Activated CD4-positive, alpha-beta T cell treated with anti-CD3 and anti-CD28 coated beads for 48 hours (primary cell): ENCODE results near the gene BCOR.

Experiments
- DNase-seq: peaks from one replicate; pipeline ENCODE4 v3.0.0-alpha.2; 2020

The BCOR gene

DNA sequence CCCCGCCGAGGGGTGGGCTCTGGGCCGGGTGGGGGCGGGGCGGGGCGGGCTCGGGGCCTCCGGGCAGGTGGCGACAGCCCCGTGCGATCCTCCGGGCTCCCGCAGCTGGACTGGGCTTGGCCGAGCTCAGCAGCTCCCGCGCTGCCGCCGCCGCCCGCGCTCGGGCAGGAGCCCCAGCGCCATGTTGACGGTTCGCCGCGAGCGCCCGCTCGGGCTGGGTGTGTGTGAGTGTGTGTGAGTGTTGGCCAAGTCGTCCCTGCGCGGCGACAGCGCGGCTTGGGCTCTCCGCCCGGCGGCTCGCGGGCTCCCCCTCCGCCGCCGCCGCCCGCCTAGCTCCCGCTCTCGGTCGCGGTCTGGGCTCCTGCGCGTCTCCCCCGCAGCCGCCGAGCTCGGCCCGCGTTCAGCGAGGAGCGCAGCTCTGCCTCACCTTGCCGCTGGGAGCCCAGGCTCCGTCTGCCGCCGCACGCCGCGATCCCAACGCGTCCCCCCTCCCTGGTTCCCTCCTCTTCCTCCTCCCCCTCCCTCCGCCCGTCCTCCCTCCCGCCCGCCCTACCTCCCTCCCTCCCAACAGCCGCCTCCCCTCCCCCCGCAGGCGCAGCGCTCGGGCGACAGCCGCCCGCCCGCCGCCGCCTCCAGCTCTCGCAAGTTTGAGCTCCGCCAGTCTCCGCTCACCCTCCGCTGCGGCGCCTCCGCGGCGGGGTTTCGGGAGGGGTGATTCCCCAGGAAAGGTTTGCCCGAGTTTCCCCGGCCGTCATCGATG is at the start of gene BCOR:
Gene BCOR, minus strand, starts transcription at position 455 of the 760 bp plus-strand sequence. CDS start 20,029 bp downstream, outside the sequence.
- peak; percentile 79 for DNase-seq

DNA sequence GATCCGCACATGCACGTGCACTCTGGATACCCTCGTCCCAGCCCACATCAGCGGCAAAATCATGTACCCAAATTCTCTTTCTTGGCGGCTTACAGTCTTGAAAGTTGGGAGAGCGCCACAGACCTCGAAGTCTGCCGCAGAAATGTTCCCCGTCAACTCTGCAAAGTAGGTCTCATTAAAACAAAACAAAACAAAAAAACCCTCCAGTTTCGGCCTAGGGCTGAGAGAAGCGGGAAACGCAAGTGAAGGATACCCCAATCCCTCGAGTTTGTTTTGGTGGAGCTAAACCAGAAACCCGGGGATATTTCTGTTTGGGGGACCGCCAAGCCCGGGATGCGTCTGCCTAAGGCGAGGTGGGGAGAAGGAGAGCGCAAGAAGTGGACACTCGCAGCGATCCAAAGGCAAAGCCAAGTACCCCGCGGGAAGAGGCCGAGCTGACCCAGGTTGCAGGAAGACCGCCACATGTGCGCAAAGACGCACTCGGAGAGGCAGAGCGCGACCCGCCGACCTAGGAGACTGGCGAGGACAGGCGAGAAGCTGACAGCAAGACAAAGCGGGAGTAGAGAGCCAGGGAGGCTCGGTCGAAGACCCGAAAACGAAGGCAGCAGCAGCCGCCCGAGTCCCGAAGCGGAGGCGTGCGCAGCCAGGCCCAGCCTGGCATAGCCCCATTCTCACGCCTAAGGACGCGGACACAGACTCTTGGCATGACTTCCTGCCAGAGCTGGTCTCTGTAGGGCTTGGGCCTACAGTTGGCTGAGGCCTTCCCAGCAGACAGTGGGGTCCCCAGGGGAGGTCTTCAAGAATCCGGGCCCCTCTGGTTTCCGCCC is 49.6 kb upstream of the BCOR start:
- DNase-seq = no peak

DNA sequence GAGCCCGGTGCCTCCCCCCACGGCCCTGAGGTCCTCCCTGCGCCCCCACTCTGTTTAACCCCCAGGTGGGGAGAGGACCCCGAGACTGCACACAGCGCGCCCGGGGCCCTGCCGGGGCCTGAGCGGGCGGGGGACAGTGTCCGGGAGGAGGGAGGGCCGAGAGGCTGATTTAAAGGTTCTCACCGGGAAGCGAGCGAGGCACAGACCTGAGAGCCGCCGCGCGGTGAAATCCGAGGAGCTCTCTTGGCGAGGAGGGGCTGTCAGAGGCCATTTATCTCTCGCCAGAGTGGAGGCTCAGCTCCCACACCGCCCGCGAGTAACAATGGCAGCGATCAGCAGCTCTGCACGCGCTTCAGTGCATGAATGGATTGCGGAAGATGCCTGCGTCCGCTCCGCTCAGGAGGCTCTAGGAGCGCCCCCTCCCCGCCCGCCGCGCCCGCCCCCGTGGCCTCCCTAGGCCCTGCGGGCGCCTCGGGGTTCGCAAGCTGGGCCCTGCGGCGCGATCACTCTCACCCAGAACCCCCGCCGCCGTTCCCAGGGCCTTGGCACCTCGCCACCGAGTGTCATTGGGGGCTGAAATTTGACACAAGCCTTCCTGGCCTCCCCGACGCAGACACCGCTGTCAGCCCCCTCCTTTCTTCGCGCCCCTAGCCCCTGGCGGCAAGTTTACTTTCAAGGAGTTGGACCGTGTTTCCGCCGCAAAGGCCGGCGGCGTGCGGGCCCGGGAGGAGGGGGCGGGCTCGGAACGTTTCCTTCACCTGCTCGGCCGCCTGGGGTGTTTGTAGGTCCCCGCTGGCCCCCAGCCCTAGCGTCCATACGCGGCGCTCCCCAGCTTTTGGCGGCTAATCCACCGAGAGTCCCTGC is 48.7 kb upstream of the BCOR start:
- peak; percentile 30 for DNase-seq

DNA sequence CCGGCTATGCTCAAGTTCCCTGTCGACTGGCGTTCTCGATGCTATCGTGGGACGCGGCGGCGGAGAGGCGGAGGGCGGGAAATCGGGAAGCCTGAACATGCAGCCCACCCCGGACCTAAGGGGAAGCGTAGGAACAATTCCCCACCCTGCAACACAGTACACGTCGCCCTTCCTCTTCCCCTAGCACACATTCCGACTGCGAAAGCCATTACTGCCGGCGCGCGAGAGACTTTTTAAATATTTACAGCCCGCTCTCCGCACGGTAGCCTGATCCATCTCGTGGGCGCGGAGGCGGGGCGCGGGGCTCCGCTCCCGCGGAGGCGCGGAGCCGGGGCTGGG is 48.1 kb upstream of the BCOR start:
- DNase-seq = no peak

DNA sequence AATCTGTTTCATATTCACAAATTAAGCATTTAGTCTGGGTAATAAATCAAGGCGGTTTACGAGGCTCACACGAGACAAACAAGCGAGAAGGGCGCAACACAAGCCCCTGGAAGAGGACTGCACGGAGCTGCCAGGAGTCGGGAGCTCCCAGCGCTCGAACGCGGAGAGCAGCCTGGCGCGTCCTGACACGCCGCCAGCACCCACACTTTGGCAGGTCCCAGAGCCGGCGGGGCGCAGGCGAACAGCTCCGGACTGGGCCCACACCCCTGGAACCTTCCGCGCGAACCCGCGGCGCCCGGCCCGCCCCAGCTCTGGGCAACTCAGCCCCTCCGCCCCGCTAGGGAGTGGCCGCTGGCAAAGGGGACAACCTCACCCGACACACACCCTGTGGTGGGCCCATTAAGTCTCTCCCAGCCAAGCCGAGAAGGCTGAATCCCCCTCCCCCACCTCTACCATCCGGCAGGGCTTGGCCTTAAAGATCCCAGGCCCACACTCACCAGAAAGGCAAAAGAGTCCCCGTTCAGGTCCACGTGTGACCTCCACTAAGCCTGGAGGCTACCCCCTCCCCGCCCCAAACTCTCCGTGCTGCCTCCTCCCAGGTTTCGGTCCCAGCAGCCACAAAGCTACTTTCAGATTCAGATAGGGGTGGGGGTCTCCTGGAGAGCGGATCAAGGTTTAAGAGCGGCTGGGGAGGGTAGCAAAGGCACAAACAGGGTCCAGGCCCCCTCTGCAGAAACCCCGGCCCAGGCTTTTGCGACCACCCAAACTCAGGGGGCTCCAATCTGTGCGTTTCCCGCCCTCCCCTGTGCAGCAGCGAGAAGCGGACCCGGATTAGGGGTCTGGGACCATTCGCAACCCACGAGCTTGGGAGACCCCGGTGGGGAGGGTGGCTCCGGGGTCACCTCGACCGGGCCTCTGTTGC is 47.5 kb upstream of the BCOR start:
- DNase-seq = no peak

DNA sequence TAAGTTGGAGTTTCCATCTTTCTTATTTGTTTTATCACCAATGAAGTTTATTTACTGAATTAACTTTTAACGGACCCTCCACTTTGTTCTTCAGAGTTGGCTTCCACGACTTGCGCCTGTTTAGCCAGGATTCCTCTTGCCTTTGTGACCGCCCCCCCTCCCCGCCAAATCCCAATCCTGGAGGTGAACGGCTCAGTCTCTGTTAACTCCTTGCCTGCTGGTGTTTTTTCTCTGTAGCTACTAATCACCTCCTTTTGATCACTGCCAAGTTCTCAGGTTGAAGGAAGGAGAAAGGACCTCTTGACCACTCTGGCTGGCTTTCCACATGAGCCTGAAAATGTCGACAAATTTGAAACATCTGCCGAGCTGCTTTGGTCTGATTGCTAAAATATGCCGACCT is 46.8 kb upstream of the BCOR start:
- DNase-seq = no peak

DNA sequence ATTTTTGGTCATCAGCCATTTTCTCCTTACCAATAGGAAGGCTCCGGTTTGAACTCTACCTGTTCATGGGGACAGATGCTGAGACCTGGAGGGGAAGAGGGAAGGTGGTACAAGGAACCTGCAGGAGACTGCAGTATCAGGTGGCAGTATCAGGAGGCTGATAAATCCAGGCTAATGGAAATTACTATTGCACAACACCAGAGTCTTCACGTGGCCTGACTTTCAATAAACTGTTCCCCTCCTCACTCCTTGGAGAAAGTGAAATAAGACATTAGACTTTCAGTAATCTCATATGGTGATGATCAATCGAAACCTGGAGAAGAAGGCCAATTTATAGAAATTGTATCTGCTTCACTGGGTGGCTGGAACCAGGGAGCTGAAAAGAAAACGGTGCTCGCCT is 46.2 kb upstream of the BCOR start:
- no peak for DNase-seq

DNA sequence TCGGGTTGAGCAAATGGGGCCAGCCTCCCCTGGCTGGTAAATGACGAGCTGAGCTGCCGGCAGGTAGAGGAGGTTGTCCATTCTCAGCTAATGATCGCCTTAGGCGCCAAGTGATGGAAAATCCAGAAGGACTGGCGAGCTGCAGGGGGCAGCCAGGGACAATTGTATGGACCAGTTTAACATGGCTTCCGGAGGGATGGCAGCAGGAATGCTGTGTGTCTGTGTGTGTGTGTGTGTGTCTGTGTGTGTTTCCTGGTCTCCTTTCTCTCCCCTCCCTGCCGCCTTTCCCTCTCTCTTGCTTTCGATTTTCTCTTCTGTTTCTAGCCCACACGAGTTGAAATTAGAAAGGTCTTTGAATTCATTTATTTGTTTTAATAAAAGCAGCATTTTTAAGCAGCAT is 45.2 kb upstream of the BCOR start:
- DNase-seq = no peak

DNA sequence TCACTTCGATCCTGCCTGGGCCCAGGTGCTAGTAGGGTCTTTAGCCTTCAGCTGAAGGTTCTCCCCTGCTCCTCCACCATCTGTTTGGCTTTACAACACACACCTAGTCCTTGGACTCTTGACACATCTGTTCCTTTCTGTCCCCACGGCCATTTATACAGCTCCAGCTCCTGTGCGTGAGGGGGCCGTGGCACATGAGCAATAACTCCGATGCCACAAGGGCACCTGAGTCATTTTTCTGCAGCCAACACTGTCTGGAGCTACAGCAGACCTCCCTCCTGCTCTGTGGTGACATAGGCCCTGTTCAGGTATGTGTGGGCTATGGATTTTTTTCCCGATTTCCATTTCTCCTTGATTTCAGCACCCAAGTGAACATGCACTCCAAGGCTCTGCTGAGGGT is 44.7 kb upstream of the BCOR start:
- no peak for DNase-seq

DNA sequence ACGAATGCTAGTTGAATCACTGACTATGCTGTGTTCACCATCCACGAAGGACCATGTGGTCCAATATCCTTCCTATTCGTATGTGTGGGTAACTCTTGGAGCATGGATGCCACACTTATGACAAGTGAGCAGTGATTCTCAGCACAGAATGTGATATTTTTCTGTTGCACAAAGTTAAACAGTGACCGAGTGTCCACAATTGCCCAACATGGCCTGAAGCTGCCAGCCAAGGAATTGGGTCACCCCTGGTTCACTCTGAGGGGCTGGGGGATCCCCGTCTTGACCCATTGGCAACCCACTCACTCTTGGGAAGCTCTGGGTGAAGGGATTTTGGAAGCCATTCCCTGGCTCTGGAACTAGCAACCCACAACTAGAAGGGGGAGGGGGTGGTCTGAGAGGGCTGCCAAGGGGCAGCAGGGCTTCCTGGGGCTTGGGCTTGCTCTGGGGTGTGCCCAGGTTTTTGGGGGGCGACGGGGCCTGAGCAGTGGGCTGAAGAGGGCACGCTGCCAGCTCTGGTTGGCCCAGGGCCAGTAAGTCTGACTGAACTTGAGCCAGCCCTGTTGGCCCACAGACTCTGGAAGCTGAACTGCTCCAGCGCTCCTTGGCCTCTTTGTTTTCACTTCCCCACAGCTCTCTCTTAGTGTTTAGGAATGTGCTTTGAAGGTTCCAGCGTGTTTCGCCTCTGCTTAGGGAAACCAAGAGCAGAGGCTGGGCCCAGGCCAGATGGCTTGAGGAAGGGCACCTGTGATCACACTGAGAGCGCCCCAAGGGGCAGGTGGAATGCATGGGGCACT is 43.1 kb upstream of the BCOR start:
- DNase-seq = no peak

DNA sequence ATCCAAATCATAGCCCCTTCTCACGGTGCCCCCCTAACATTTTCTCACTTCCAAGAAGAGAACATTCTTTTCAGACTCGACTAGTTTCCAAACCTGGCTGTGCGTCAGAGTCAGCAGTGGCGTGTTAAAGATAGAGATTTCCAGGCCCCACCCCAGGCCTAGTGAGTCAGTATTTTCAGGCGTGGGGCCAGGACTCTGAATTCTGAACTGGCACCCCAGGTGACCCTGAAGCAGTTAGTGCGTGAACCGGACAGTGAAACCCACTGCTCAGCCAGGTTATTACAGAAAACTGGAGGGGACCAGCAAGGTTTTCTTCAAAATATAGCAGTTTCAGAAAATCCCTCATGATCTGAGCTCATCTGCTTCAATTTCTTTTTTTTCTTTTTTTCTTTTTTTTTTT is 35.0 kb upstream of the BCOR start:
- no peak for DNase-seq

DNA sequence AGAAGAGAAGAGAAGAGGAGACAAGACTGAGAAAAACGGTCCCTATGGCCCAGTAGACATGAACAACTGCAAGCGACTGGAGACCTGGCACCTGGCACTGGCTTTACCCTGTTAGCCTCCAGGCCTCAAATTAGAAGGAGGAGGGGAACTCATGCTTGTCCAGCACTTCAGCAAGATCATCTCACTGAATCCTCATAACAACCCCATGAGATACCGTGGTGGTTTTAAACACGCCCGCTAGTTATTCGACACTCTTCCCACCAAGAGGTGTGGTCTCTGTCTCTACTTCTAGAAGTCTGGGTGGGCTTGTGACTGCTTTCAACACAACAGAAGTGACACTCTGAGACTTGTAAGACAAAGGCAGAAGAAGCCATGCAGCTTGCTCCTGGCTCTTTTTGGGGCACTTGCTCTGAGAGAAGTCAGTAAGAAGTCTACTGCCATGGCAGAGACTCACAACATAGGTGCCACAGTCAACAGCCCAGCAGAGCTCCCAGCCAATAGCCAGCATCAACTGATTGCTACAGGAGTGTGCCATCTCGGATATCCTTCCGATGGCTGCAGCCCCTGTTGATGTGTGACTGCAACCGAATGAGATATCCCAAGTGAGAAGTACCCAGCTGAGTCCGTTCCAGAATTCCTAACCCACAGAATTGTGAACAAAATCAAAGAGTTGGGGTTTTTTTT is 34.0 kb upstream of the BCOR start:
- no peak for DNase-seq

DNA sequence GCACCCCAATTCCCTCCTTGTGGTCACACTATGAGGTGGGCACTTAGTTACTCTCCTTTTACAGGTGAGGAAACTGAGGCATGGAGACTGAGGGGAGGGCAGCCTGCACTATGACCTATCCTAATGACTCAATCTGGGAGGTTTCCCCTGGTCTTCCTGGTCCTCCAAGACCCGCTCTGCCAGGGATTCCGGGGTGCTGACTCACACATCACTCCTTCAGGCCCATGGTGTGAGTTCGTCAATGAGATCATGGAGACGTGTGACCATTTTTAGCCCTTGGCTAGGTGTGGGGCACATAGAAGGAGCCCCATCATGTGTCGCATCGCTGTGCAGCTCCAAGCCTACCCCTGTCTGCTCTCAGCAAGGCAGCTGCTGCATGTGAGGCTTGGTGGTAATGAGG is 32.4 kb upstream of the BCOR start:
- DNase-seq = no peak

DNA sequence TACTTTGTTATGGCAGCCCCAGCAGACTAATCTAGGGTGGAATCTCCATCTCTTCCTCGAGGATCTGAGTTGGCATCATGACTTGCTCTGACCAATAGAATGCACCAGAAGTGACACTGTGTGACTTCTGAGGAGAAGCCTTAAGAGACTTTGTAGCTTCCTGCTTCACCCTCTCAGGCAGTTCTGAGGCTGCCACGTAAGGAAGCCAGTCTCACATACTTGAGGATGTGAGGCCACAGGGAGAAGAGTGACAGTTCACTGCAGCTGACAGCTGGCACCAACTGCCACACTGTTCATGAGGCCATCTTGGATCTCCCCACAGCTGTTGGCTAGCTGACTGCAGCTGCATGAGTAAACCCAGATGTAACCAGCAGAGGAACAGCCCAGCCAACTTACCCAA is 29.3 kb upstream of the BCOR start:
- DNase-seq = no peak

DNA sequence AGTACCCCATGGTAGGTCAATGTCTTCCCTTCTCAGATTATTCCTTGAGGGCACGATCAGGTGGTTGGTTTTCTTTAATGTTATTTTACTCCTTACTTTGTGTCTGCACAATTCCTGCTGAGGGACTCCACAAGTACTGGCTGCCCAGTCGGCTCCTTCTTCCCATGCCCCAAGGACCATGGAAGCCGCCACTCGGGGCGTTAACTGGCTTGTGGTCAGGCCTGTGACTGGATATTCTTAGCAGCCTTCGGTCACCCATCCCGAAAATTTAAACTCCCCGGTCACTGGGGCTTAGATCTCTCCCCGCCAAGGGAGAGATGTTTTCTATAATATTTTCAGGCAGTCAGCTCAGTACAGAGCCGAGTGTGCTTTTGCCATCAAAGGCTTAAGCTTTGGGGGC is 24.7 kb upstream of the BCOR start:
- no peak for DNase-seq

DNA sequence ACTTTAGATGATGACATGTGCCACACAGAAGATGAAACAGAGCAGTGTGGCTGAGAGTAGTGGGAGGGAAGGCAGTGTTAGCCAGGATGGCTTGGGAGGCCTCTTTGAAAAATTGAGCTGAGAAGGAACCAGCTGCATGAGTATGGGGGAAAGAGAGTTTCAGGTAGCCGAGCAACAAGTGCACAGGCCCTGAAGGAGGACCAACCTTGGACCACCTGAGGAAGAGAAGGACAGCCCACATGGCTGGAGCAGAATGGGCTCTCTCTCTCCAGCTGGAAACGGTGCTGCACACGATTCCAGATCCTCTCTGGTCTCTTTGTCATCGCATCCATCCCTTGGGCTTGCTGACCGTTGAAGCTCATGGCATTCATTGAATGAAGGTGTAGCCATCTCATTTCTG is 23.9 kb upstream of the BCOR start:
- DNase-seq = no peak

DNA sequence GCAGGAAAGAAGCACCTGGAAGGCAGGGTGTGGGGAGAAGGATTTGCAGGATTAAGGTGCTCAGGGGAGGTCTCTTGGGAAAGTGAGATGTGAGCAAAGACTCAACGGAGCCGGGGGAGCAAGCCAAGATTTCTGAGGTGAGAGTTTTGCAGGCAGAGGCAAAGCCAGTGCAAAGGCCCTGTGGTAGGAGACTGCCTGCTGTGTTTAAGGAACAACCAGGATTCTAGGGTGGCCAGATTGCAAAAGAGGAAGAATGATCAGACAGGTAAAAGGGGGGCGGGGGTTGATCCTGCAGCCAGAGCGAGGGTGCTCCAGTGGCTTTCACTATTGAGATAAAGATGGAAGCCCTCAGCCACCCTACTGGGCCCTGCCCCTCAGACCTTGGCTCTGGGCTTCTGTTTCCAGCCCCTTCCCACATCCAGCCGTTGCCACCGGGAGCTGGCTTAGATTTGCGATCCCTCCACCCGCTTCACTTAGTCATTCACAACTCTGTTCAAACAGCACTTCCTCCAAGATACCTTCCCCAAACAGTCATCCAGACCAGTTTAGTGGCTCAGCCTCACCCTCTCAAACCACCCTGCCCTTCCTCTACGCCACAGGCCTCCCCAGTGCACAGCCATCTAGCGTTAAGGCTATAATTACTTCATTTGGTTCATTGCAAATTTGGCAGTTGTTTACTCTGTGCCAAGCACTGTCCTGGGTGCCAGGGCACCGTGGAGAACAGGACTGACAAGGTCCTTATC is 23.3 kb upstream of the BCOR start:
- no peak for DNase-seq

DNA sequence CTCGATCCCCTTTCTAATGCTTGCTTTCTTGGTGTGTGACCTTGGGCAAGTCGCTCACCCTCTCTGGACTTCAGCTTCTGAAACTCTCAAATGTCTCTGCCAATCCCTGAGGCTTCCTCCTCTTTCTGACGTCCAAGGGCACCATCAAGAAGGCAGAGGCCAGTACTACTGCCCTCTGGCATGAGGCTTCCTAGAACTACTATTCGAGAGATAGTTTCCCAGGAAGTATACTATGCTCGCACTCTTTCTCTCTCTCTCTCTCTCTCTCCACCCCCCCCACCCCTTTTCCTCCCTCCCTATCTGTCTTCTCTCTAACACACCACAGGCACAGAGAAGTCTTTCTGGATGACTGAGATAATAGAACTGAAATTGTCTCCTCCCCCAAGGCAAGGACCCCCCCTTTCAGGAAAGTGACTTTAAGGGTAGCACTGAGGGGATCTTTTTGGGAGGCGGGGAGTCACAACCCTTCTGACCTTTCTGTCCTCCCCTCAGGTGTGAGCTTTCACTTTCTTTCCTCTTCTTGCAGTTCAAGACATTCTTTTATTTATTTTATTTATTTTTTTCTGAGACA is 20.0 kb upstream of the BCOR start:
- DNase-seq = no peak

DNA sequence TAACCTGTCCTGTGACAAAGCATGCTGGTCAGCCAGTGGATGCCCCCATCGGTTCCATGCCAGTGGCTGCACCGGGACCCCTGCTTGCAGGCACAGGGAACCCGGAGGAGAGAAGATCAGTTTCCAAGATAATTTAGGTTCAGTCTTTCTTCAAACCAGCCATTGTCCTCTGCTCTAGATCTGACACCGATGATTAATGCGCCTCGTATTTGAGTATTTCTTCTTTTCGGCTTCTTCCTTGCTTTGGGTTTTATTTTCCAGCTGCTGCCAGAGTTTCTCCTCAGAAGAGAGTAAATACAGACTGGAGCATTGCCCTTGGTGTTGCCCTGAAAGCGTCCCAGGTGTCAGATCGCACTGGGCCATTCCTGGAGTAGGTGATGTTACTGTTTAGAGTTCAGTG is 19.2 kb upstream of the BCOR start:
- no peak for DNase-seq

DNA sequence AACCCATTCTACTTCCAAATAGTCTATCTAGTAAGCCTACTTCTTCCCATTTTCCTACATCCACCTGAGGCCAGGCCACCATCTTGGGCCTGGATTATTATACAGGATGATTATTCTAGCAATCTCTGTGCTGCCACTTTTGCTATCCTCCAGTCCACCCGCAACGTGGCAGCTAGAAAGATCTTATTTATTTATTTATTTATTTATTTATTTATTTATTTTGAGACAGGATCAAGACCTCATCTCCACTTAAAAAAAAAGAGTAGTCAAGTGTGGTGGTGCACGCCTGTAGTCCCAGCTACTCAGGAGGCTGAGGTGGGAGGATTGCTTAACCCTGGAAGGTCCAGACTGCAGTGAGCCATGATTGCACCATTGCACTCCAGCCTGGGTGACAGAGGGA is 15.2 kb upstream of the BCOR start:
- DNase-seq = no peak
